ENCODE results near the gene LCN6.

LCN6 gene

GRCh38 chr9:136697821-136698526, 50.4 kb downstream of the LCN6 start:
- TF ChIP-seq CTCF (conservative IDR thresholded peaks at IDR 0.05): no peak
- peak overlapping the region; percentile 56 for H3K27ac ChIP-seq

GRCh38 chr9:136697146-136697820, 51.0 kb downstream of the LCN6 start:
- TF ChIP-seq CTCF (conservative IDR thresholded peaks at IDR 0.05): no peak
- H3K27ac ChIP-seq: peak overlapping the region; percentile 56

GRCh38 chr9:136696502-136696901, 51.8 kb downstream of the LCN6 start:
- no peak for TF ChIP-seq CTCF (conservative IDR thresholded peaks at IDR 0.05)
- H3K27ac ChIP-seq: peak overlapping the region; percentile 90

- H3K27ac ChIP-seq: peak overlapping the region; percentile 90
- no peak for TF ChIP-seq CTCF (conservative IDR thresholded peaks at IDR 0.05)
Measured at GRCh38 chr9:136695955-136696354, 52.4 kb downstream of the LCN6 start.

- TF ChIP-seq CTCF (conservative IDR thresholded peaks at IDR 0.05): no peak
- peak overlapping the region; percentile 90 for H3K27ac ChIP-seq
Measured at GRCh38 chr9:136695435-136695895, 52.9 kb downstream of the LCN6 start.

GRCh38 chr9:136694872-136695247, 53.5 kb downstream of the LCN6 start:
- no peak for TF ChIP-seq CTCF (conservative IDR thresholded peaks at IDR 0.05)
- H3K27ac ChIP-seq: peak overlapping the region; percentile 90

- peak; percentile 96 for TF ChIP-seq CTCF (conservative IDR thresholded peaks at IDR 0.05)
- H3K27ac ChIP-seq: peak overlapping the region; percentile 90
Measured at GRCh38 chr9:136694163-136694871, 54.0 kb downstream of the LCN6 start.

Measured in VCaP (cell line).